A549 (cell line): Measurements from ENCODE around the gene MARCHF10. TPM values are rescaled to one million over a fixed set of nuclear protein-coding genes. Genes with fewer than 3 reads are reported as not detected.

Experiments used
- ATAC-seq, 2 experiments: fragments of 200-7000 bp in 1 of 2; fragments of >200 bp in 1 of 2; cut with Nextera tagmentation in 1 of 2; cut with Tn5 transposase in 1 of 2; 3 replicates each; pipeline versions ENCODE4 v1.8.0 to v1.9.1; 2018 to 2020; ENCODE audit warnings: mild to moderate bottlenecking in 1 of 2, moderate library complexity in 1 of 2
- CTCF ChIA-PET: fragments of 300-600 bp; sonication (Branson Sonifier 250); formaldehyde crosslinking; extraction: SDS; loops from one replicate; lab custom pipeline; 2021; ENCODE audit warnings: antibody characterized with exemption, inconsistent platforms; lab: Yijun Ruan, JAX
- POLR2A ChIA-PET: fragments of 350-600 bp; formaldehyde crosslinking; extraction: SDS; loops from one replicate; lab custom pipeline; 2021; ENCODE audit warnings: antibody characterized with exemption, inconsistent platforms; lab: Yijun Ruan, JAX
- DNase-seq, 2 experiments: peaks; one replicate each; pipeline versions ENCODE4 v3.0.0 to v3.0.0-alpha.2; 2011 to 2016; ENCODE audit warnings: low read depth in 1 of 2, low spot score in 1 of 2
- FAIRE-seq: peaks from 2 replicates; lab custom pipeline; 2011; peaks lifted over from hg19 to GRCh38; lab: Jason Lieb, UNC
- H3K27ac ChIP-seq, 2 experiments: fragments of >200 bp; sonication (Bioruptor Twin); formaldehyde crosslinking; 3 replicates each; pipeline ENCODE4 v1.5.1; 2016 to 2017
- H3K4me1 ChIP-seq: fragments of >200 bp; sonication (Bioruptor Twin); formaldehyde crosslinking; 3 replicates; pipeline ENCODE4 v1.6.1; 2016
- H3K4me2 ChIP-seq: fragments of >200 bp; sonication (Bioruptor Twin); formaldehyde crosslinking; 3 replicates; pipeline ENCODE4 v1.6.1; 2016
- H3K4me3 ChIP-seq: fragments of >200 bp; sonication (Bioruptor Twin); formaldehyde crosslinking; 3 replicates; pipeline ENCODE4 v1.5.1; 2016
- H3K9me3 ChIP-seq: fragments of >200 bp; sonication (Bioruptor Twin); formaldehyde crosslinking; 3 replicates; pipeline ENCODE4 v1.6.1; 2016
- ATOH8 ChIP-seq: fragments of 250-450 bp; sonication (Bioruptor Pico); IDR thresholded peaks from 2 replicates; pipeline ENCODE4 v1.5.0; 2020; ENCODE audit warnings: low read depth, mild to moderate bottlenecking, moderate library complexity
- BCL3 ChIP-seq: fragments of >200 bp; sonication (Bioruptor Twin); formaldehyde crosslinking; IDR thresholded peaks from 3 replicates; pipeline ENCODE4 v1.6.1; 2016
- CHD4 ChIP-seq: fragments of 200-600 bp; sonication (generic); IDR thresholded peaks from 2 replicates; pipeline ENCODE4 v1.6.1; 2016; ENCODE audit warnings: antibody characterized with exemption, mild to moderate bottlenecking, borderline replicate concordance
- EHF ChIP-seq: fragments of 250-450 bp; sonication (Bioruptor Pico); IDR thresholded peaks from 2 replicates; pipeline ENCODE4 v1.5.0; 2020; ENCODE audit warnings: mild to moderate bottlenecking
- EHMT2 ChIP-seq: fragments of 200-600 bp; sonication (generic); IDR thresholded peaks from 2 replicates; pipeline ENCODE4 v1.6.1; 2016; ENCODE audit warnings: antibody characterized with exemption, low read depth, mild to moderate bottlenecking, moderate library complexity
- ELK1 ChIP-seq: fragments of 150-350 bp; IDR thresholded peaks from 2 replicates; pipeline ENCODE4 v1.6.1; 2014; ENCODE audit warnings: low read depth, mild to moderate bottlenecking, low read length
- EP300 ChIP-seq, 2 experiments: fragments of >200 bp; sonication (Bioruptor Twin); formaldehyde crosslinking; IDR thresholded peaks; 2 replicates in 1 of 2; 3 replicates in 1 of 2; pipeline ENCODE4 v1.6.1; 2016 to 2017
- ESRRA ChIP-seq: fragments of 150-350 bp; IDR thresholded peaks from 2 replicates; pipeline ENCODE4 v1.6.1; 2014; ENCODE audit warnings: mild to moderate bottlenecking, low read length, borderline replicate concordance
- FOSL2 ChIP-seq, 2 experiments: fragments of 450-650 bp in 1 of 2; fragments of >200 bp in 1 of 2; sonication (Bioruptor Twin) in 1 of 2; formaldehyde crosslinking; IDR thresholded peaks; 2 replicates each; pipeline versions ENCODE4 v1.5.0 to v1.6.1; 2016 to 2020; ENCODE audit warnings: mild to moderate bottlenecking in 1 of 2, moderate library complexity in 1 of 2
- GATA3 ChIP-seq: IDR thresholded peaks from 2 replicates; pipeline ENCODE4 v1.6.1; 2012; ENCODE audit warnings: borderline replicate concordance
- HES2 ChIP-seq: fragments of >200 bp; sonication (Bioruptor Twin); formaldehyde crosslinking; IDR thresholded peaks from 2 replicates; pipeline ENCODE4 v1.6.1; 2016
- HEYL ChIP-seq: fragments of 250-450 bp; sonication (Bioruptor Pico); IDR thresholded peaks from 2 replicates; pipeline ENCODE4 v1.8.0; 2021; ENCODE audit warnings: mild to moderate bottlenecking, moderate library complexity
- HOXB13 ChIP-seq: fragments of 250-450 bp; sonication (Bioruptor Pico); IDR thresholded peaks from 2 replicates; pipeline ENCODE4 v1.5.0; 2020; ENCODE audit warnings: low read depth, mild to moderate bottlenecking, moderate library complexity
- JUN ChIP-seq, 2 experiments: fragments of >200 bp; sonication (Bioruptor Twin); formaldehyde crosslinking; IDR thresholded peaks; 2 replicates in 1 of 2; 3 replicates in 1 of 2; pipeline ENCODE4 v1.6.1; 2016 to 2017
- JUNB ChIP-seq: fragments of >200 bp; sonication (Bioruptor Twin); formaldehyde crosslinking; IDR thresholded peaks from 2 replicates; pipeline ENCODE4 v1.6.1; 2016
- NFE2L2 ChIP-seq: fragments of 150-350 bp; conservative IDR thresholded peaks from 2 replicates; pipeline ENCODE4 v1.6.1; 2014; ENCODE audit warnings: low read length
- NPAS2 ChIP-seq: fragments of 250-450 bp; sonication (Bioruptor Pico); IDR thresholded peaks from 2 replicates; pipeline ENCODE4 v1.8.0; 2022; ENCODE audit warnings: mild to moderate bottlenecking, moderate library complexity, borderline replicate concordance
- PHF8 ChIP-seq: fragments of 200-600 bp; sonication (generic); IDR thresholded peaks from 2 replicates; pipeline ENCODE4 v1.6.1; 2016; ENCODE audit warnings: low read depth, mild to moderate bottlenecking, antibody characterized with exemption, moderate library complexity, borderline replicate concordance
- POLR2A ChIP-seq: IDR thresholded peaks from 2 replicates; pipeline ENCODE4 v1.6.1; 2012; ENCODE audit warnings: mild to moderate bottlenecking, low read length
- POLR2AphosphoS2 ChIP-seq: conservative IDR thresholded peaks from 2 replicates; pipeline ENCODE4 v1.6.1; 2012; ENCODE audit warnings: low read length, improper control_type of control experiment, inconsistent platforms
- RCOR1 ChIP-seq: fragments of 150-350 bp; IDR thresholded peaks from 2 replicates; pipeline ENCODE4 v1.6.1; 2014; ENCODE audit warnings: antibody characterized with exemption, low read length, low read depth
- REST ChIP-seq: fragments of 200-600 bp; sonication (generic); IDR thresholded peaks from 2 replicates; pipeline ENCODE4 v1.6.1; 2016; ENCODE audit warnings: antibody characterized with exemption, mild to moderate bottlenecking, moderate library complexity
- RNF2 ChIP-seq: fragments of 200-600 bp; sonication (generic); IDR thresholded peaks from 2 replicates; pipeline ENCODE4 v1.6.1; 2016; ENCODE audit warnings: low read depth, mild to moderate bottlenecking, antibody characterized with exemption, moderate library complexity, borderline replicate concordance
- SMC3 ChIP-seq: fragments of >200 bp; sonication (Bioruptor Twin); formaldehyde crosslinking; IDR thresholded peaks from 3 replicates; pipeline ENCODE4 v1.6.1; 2018; ENCODE audit warnings: inconsistent platforms
- TP53 ChIP-seq: fragments of 250-450 bp; sonication (Bioruptor Pico); IDR thresholded peaks from 2 replicates; pipeline ENCODE4 v1.5.0; 2021; ENCODE audit warnings: mild to moderate bottlenecking, moderate library complexity
- ZNF302 ChIP-seq: fragments of 250-450 bp; sonication (Bioruptor Pico); IDR thresholded peaks from 2 replicates; pipeline ENCODE4 v1.9.0; 2021; ENCODE audit warnings: inconsistent platforms, mild to moderate bottlenecking, moderate library complexity
- WGBS: methylation state at CpG from one replicate; pipeline ENCODE4 v1.1.6; 2017; ENCODE audit errors: missing lambda C conversion rate; 5-methylcytosine and 5-hydroxymethylcytosine counted together
- polyA plus RNA-seq, 4 experiments: library from polyadenylated mRNA; depleted of rRNA in 3 of 4; stranded (reverse); fragments of >200 nt; fragmentation: RNase III in 1 of 4; extraction: RNeasy Plus Mini Kit Qiagen cat#74134 plus additional on column Dnase treatment in 1 of 4; gene quantifications; 2 replicates in 3 of 4; 3 replicates in 1 of 4; pipeline ENCODE4 v1.2.3, GENCODE V29; 2011 to 2017

Gene MARCHF10
- polyA plus RNA-seq, 2 of the 4 experiments (the other 2 are of a cell fraction): 0.43 to 0.57 TPM

GRCh38 chr17:62658136-62658920 is 149.8 kb downstream of the MARCHF10 start:
- 93% methylated on average over 15 of the region's 15 CpGs for WGBS
- H3K4me2 ChIP-seq: no peak overlapping the region
- H3K9me3 ChIP-seq: peaks cover 15% of the 10 kb centered on the region
- H3K4me1 ChIP-seq: peaks cover 6% of the 10 kb centered on the region
- no peak for FAIRE-seq
- POLR2A ChIA-PET: no interaction called here
- no peak overlapping the region for H3K4me3 ChIP-seq
- ATAC-seq: no peak
- H3K27ac ChIP-seq: no peak overlapping the region
- DNase-seq: no peak
- TF ChIP-seq POLR2A (no peak), ZNF302 (no peak), CHD4 (no peak), NFE2L2 (no peak), HEYL (CRISPR knock-in tag) (no peak), HES2 (no peak), RCOR1 (no peak), POLR2AphosphoS2 (no peak), JUNB (no peak), FOSL2 (IDR thresholded peaks at IDR 0.05) (no peak), FOSL2 (CRISPR knock-in tag; IDR thresholded peaks at IDR 0.05) (no peak), JUN (IDR thresholded peaks at IDR 0.05) (no peak), PHF8 (no peak), HOXB13 (CRISPR knock-in tag) (no peak), REST (no peak), TP53 (no peak), ESRRA (no peak), ATOH8 (CRISPR knock-in tag) (no peak)
- CTCF ChIA-PET: interaction anchor here (0.6 to 7.5 kb wide), 5 partner anchors 11 to 495 kb away, joined by 3 to 52 read pairs (median 5); no protein-coding TSS in a partner anchor

- 88% methylated on average over 9 of the region's 9 CpGs for WGBS
- Histone ChIP-seq H3K9me3 (peaks cover 15% of the 10 kb centered on the region), H3K4me3 (no peak overlapping the region), H3K4me2 (no peak overlapping the region), H3K4me1 (peaks cover 9% of the 10 kb centered on the region), H3K27ac (no peak overlapping the region)
- ChIA-PET POLR2A (no interaction called here), CTCF (interaction anchor here (0.6 to 7.5 kb wide), 4 partner anchors 14 to 496 kb away, joined by 3 to 52 read pairs (median 4); no protein-coding TSS in a partner anchor)
- FAIRE-seq: no peak
- ATAC-seq: no peak
- DNase-seq: no peak
- TF ChIP-seq BCL3 (no peak), EHMT2 (no peak), GATA3 (no peak), HOXB13 (CRISPR knock-in tag) (no peak), SMC3 (no peak), NPAS2 (no peak), EHF (CRISPR knock-in tag) (no peak), PHF8 (no peak), RNF2 (no peak), REST (no peak), ELK1 (no peak), EP300 (IDR thresholded peaks at IDR 0.05) (no peak), ZNF302 (no peak)
Measured at GRCh38 chr17:62657690-62658089, 150.4 kb downstream of the MARCHF10 start.
